Stomach (tissue), 4 donors: ENCODE data around the gene OXA1L.

Experiments
- CTCF ChIP-seq, 7 experiments: fragments of 450-650 bp in 4 of 7; fragments of 200-600 bp in 3 of 7; sonication (generic) in 3 of 7; IDR thresholded peaks; one replicate each; pipeline ENCODE4 v1.5.1; 2016 to 2019; ENCODE audit warnings: antibody characterized with exemption in 7 of 7, control low read depth in 2 of 7, mild to moderate bottlenecking in 1 of 7
- POLR2A ChIP-seq, 4 donors: fragments of 450-650 bp; IDR thresholded peaks; one replicate each; pipeline ENCODE4 v1.6.1; 2016; ENCODE audit warnings: antibody characterized with exemption in 4 of 4, control low read depth in 2 of 4, mild to moderate bottlenecking in 1 of 4, moderate library complexity in 1 of 4

GRCh38 chr14:22802860-22803686, 36.6 kb downstream of the OXA1L start:
- TF ChIP-seq CTCF (IDR thresholded peaks at IDR 0.05) (no peak), POLR2A (IDR thresholded peaks at IDR 0.05) (no peak)
